Measurements from ENCODE around the gene PUSL1.

- TF ChIP-seq CTCF (IDR thresholded peaks at IDR 0.05; ENCODE audit: low read depth, low read length, poor library complexity, severe bottlenecking) (no peak), EZH2phosphoT487 (IDR thresholded peaks at IDR 0.05; ENCODE audit: borderline replicate concordance, low read length) (no peak)
Observed at GRCh38 chr1:1260843-1261560, 47.4 kb upstream of the PUSL1 start.

Data from DOHH2 (cell line).